Measurements from ENCODE around the gene CEP350.
A peak's percentile ranks its signal among the peaks of the same experiment; 100 is the strongest.

CEP350 gene

GRCh38 chr1:180154325-180155181 is 199.9 kb downstream of the CEP350 start, which contains the start of gene QSOX1:
Gene QSOX1 (plus strand): TSS chr1:180154869. CDS start chr1:180154908, 39 bp downstream.
- no peaks in the 10 kb centered on the region for H3K36me3 ChIP-seq
- H3K27ac ChIP-seq = peak within 1 kb of the TSS; percentile 94
- no peaks in the 10 kb centered on the region for H3K27me3 ChIP-seq
- H3K9me3 ChIP-seq = no peaks in the 10 kb centered on the region
- peak; percentile 81 for TF ChIP-seq CTCF (IDR thresholded peaks at IDR 0.05)
- H3K4me3 ChIP-seq (ENCODE audit: low read depth in 1 of 2, low read length in 1 of 2) = peak within 1 kb of the TSS; percentile 90 to 93
- peaks cover 70% of the 10 kb centered on the region in 2 experiments for H3K4me1 ChIP-seq (ENCODE audit: control insufficient read depth in 1 of 2, insufficient read depth in 1 of 2, low read depth in 1 of 2, low read length in 1 of 2)

- no peaks in the 10 kb centered on the region for H3K9me3 ChIP-seq
- H3K27ac ChIP-seq = peak overlapping the region; percentile 94
- no peak for TF ChIP-seq CTCF (IDR thresholded peaks at IDR 0.05)
- H3K4me3 ChIP-seq (ENCODE audit: low read depth in 1 of 2, low read length in 1 of 2) = peak overlapping the region; percentile 90 to 93
- no peaks in the 10 kb centered on the region for H3K36me3 ChIP-seq
- no peaks in the 10 kb centered on the region for H3K27me3 ChIP-seq
- H3K4me1 ChIP-seq (ENCODE audit: control insufficient read depth in 1 of 2, insufficient read depth in 1 of 2, low read depth in 1 of 2, low read length in 1 of 2) = peaks cover 76 to 77% of the 10 kb centered on the region in 2 experiments
Measured at GRCh38 chr1:180155182-180155682, 200.6 kb downstream of the CEP350 start.

DNA sequence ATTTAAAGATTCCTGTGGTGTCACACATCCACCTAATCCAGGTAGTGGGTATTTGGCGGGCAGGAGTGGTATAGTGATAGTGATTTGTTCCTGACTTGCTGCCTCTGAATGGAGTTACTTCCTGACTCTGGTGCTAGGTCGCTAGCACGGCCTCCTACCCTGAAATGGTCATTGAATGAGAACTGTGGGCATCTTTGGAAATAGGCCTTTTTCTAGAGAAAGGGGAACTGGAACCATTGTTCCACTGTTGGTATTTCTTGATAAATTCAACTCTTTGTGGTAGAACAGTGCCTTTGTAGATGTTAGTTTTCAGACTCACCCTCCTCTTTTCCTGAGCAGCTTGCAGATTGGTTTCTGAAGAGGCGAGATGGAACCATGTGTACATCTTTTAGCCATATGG is 201.6 kb downstream of the CEP350 start:
- H3K27ac ChIP-seq = peak overlapping the region; percentile 94

DNA sequence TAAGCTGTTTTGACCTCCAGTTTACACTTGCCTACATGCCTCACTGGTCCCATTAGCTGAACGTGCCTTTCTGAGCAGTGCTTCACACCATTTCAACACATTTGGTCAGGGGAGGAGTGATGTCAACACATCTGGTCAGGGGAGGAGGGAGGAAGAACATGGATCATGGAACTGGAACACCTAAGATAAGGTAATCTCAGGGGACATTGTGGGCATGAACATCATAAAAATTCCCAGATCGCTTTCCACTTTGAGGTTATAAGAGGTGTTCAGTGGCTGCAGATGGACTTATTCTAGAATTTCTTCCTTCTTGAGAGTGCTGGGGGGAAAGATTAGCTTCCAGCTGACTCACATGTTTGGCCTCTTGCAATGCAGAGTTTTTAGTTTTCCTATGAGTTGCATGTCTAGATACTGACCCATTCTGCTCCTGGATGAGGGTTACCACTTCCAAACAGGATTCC is 202.1 kb downstream of the CEP350 start:
- H3K4me1 ChIP-seq (ENCODE audit: control insufficient read depth in 1 of 2, insufficient read depth in 1 of 2, low read depth in 1 of 2, low read length in 1 of 2) = peaks cover 75 to 76% of the 10 kb centered on the region in 2 experiments
- no peaks in the 10 kb centered on the region for H3K9me3 ChIP-seq
- no peaks in the 10 kb centered on the region for H3K27me3 ChIP-seq
- H3K36me3 ChIP-seq = no peaks in the 10 kb centered on the region
- H3K4me3 ChIP-seq (ENCODE audit: low read depth in 1 of 2, low read length in 1 of 2) = peak overlapping the region in 1 of 2 experiments; percentile 90
- no peak for TF ChIP-seq CTCF (IDR thresholded peaks at IDR 0.05)
- peak overlapping the region; percentile 94 for H3K27ac ChIP-seq

More for the DNA sequence above, 201.6 kb downstream of the CEP350 start:
- no peak for TF ChIP-seq CTCF (IDR thresholded peaks at IDR 0.05)
- Histone ChIP-seq H3K4me3 (ENCODE audit: low read depth in 1 of 2, low read length in 1 of 2) (peak overlapping the region; percentile 90 to 93), H3K27me3 (no peaks in the 10 kb centered on the region), H3K4me1 (ENCODE audit: control insufficient read depth in 1 of 2, insufficient read depth in 1 of 2, low read depth in 1 of 2, low read length in 1 of 2) (peaks cover 76 to 78% of the 10 kb centered on the region in 2 experiments), H3K36me3 (no peaks in the 10 kb centered on the region), H3K9me3 (no peaks in the 10 kb centered on the region)

DNA sequence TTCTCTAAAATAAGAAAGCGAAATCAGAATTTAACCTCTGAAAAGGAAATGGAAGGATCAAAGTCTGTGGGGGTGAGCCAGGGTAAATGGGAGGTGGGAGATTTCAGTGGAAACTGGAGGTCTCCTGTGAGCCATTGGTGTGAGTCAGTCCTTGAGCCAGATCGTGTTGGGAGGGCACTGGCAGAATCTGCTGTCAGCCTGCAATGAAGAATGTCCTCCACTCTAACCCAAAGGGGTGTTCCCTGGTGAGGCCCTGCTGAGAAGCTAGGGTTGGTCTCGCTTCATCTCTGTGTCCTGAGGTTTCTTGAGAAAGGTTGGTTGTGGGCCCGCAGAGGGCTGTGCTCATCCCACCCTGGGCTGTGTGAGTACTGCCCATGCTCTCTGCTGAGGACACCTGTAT is 202.5 kb downstream of the CEP350 start:
- Histone ChIP-seq H3K27me3 (no peaks in the 10 kb centered on the region), H3K4me3 (ENCODE audit: low read depth in 1 of 2, low read length in 1 of 2) (no peak overlapping the region), H3K9me3 (no peaks in the 10 kb centered on the region), H3K4me1 (ENCODE audit: control insufficient read depth in 1 of 2, insufficient read depth in 1 of 2, low read depth in 1 of 2, low read length in 1 of 2) (peaks cover 71 to 77% of the 10 kb centered on the region in 2 experiments), H3K36me3 (no peaks in the 10 kb centered on the region), H3K27ac (peak overlapping the region; percentile 94)
- no peak for TF ChIP-seq CTCF (IDR thresholded peaks at IDR 0.05)
